AG20443 (cell line): Measurements from ENCODE around the gene RABGGTB.
"Not testable (repeated sequence)": the region's sequence is repeated elsewhere in the genome, so short reads cannot be mapped to it uniquely, and the experiment has no call there.

Source experiments
- DNase-seq: peaks from one replicate; pipeline ENCODE4 v3.0.0; 2012; ENCODE audit warnings: low spot score, mixed read lengths

The RABGGTB gene

GRCh38 chr1:75795703-75796193 is 9.7 kb downstream of the RABGGTB start:
- DNase-seq: no peak

- DNase-seq: peak; percentile 13
These were observed 10.6 kb downstream of the RABGGTB start, which contains the start of gene MSH4 for GRCh38 chr1:75796376-75797272. Gene MSH4 (plus strand): TSS chr1:75796882. CDS start chr1:75796986, 104 bp downstream.

GRCh38 chr1:75797273-75797588 is 11.2 kb downstream of the RABGGTB start:
- DNase-seq: no peak

- DNase-seq: no peak
These were observed 11.7 kb downstream of the RABGGTB start for GRCh38 chr1:75797606-75798216.

GRCh38 chr1:75801480-75801879 is 15.4 kb downstream of the RABGGTB start:
- DNase-seq: not testable (repeated sequence)

GRCh38 chr1:75808921-75809320 is 22.9 kb downstream of the RABGGTB start:
- DNase-seq: no peak

GRCh38 chr1:75810113-75810512 is 24.1 kb downstream of the RABGGTB start:
- DNase-seq: not testable (repeated sequence)

GRCh38 chr1:75811211-75811981 is 25.3 kb downstream of the RABGGTB start:
- no peak for DNase-seq

GRCh38 chr1:75812065-75812464 is 26.0 kb downstream of the RABGGTB start:
- no peak for DNase-seq

GRCh38 chr1:75823596-75823995 is 37.5 kb downstream of the RABGGTB start:
- DNase-seq: not testable (repeated sequence)

- no peak for DNase-seq
These were observed 50.6 kb downstream of the RABGGTB start for GRCh38 chr1:75836528-75837100.

- DNase-seq: no peak
These were observed 52.0 kb downstream of the RABGGTB start for GRCh38 chr1:75838079-75838478.

GRCh38 chr1:75841421-75841820 is 55.4 kb downstream of the RABGGTB start:
- no peak for DNase-seq
